ENCODE results near the gene HLX. TPM values are rescaled to one million over a fixed set of nuclear protein-coding genes. Genes with fewer than 3 reads are reported as not detected.

The HLX gene
- total RNA-seq, 1 donor = 4.1 TPM

DNA sequence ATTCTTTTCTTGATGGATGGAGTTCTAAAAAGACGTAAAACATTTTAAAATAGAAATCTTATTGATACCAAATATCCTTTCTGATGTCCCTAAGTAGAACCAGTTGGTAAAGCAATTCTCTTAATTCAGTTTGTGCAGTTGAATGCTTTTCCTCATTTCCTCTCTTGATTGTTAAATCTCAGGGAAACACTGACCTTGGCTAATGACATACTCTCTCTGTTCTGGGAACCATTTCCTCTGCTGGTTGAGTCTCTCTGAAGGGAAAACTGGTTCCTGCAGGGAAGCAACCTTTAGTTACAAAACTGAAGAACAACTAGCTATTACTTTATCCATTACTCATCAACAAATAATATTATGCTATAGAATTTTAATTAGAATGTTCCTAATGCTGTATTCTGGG lies 36.7 kb downstream of the HLX start:
- TF ChIP-seq, protein P1, sequence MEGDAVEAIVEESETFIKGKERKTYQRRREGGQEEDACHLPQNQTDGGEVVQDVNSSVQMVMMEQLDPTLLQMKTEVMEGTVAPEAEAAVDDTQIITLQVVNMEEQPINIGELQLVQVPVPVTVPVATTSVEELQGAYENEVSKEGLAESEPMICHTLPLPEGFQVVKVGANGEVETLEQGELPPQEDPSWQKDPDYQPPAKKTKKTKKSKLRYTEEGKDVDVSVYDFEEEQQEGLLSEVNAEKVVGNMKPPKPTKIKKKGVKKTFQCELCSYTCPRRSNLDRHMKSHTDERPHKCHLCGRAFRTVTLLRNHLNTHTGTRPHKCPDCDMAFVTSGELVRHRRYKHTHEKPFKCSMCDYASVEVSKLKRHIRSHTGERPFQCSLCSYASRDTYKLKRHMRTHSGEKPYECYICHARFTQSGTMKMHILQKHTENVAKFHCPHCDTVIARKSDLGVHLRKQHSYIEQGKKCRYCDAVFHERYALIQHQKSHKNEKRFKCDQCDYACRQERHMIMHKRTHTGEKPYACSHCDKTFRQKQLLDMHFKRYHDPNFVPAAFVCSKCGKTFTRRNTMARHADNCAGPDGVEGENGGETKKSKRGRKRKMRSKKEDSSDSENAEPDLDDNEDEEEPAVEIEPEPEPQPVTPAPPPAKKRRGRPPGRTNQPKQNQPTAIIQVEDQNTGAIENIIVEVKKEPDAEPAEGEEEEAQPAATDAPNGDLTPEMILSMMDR (IDR thresholded peaks at IDR 0.05; ENCODE audit: insufficient read depth, low read length) = no peak
- no peak overlapping the region for H3K4me3 ChIP-seq (ENCODE audit: low read depth, low read length)
- no peak for DNase-seq (ENCODE audit: low read depth)

DNA sequence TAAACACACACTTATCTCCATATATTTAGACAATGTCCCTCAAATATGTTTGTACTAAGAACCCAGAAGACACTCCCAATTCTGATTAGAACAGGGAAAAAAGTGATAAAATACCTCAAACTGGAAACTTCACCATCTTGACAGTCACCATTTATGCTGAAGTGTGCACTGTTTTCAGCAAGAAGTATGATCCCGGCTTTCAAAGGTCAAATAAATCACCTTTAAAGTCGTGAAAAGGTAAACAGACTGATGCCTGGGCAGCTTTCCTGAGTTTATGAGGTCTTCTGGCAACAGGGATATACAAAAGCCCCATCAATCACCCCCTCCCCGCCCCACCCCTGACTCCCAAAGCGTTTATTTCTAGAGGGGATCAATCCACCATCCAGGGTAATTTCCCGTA lies 37.9 kb downstream of the HLX start:
- no peak for DNase-seq (ENCODE audit: low read depth)
- TF ChIP-seq, protein P1 (IDR thresholded peaks at IDR 0.05; ENCODE audit: insufficient read depth, low read length) = no peak
- H3K4me3 ChIP-seq (ENCODE audit: low read depth, low read length) = no peak overlapping the region

DNA sequence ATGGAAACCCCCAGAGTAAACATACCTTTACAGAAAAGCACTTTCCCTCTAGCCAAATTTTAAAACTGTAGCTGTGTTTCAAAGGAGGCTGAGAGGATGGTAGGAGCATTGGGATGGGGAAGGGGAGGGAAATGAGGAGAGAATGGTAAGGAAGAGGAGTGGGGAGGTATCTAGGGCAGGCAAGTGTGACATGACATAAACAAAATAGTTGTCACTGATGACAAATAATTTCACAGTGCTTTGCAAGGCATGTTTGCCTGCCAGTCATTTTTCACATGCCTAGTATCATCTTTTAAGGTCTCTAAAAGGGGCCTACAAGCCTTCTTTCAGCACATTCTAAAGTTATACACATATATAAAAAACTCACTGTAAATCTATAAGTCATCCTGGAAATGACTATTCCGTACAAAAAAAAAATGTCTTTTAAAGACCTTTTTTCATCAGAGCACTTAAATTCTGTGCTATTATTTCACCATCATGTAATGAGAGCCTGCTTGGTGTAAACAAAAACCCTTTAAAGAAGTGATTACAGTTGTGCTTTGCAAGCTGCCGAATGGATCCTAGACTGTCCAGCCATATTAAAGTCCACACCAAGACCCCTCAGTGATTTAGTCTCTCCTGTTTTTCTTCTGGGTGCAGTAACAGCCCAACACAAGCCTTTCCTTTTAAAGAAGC lies 38.4 kb downstream of the HLX start:
- TF ChIP-seq, protein P1 (IDR thresholded peaks at IDR 0.05; ENCODE audit: insufficient read depth, low read length) = no peak
- no peak overlapping the region for H3K4me3 ChIP-seq (ENCODE audit: low read depth, low read length)
- DNase-seq (ENCODE audit: low read depth) = no peak

DNA sequence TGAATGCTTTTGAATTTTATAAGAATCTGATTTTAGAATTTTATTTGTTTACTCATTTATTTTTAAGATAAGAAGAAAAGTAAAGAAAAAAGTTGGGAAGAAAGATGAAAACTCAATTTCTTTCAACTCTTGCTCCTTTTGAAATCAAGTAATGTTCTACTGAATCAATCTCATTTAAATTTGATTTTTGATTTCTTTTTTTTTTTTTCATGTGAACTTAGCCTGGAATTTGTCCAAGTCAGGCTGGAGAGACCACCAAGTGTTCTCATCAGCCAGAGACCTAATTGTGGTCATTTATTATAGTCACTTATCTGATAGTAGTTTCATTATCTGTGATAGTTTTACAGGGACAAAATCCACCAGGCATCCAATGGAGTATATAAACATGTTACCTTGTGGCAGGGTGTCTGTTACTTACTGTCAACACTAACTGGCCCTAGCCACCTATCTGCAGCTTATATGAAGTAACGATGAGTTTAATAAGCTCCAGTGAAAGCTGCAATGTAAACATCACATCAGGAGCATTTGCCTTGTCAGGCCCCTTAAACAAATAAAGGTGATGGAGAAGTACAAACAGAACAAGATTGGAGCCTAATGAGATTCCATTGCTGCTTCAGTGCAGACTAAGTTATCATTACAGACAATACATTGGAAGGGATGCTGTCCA lies 39.2 kb downstream of the HLX start:
- DNase-seq (ENCODE audit: low read depth) = no peak
- H3K4me3 ChIP-seq (ENCODE audit: low read depth, low read length) = no peak overlapping the region
- TF ChIP-seq, protein P1 (IDR thresholded peaks at IDR 0.05; ENCODE audit: insufficient read depth, low read length) = no peak

DNA sequence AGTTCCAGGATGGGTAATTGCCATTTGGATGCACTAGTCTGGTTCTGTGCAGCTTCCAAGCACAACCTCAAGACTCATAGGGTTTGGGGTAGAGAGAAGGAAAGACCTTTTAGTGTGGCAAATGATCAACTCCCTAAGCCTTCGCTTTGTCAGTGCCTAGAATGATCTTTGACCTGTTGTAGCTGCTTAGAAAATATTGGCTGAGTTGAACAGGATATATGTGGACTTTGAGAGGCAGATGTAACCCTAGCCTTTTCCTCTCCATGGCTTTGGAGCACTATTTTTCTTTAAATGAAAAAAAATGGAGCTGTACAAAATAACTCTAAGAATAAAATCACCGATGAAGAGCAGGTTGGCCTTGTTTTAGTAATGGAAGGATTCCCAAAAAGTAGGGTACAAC lies 41.7 kb downstream of the HLX start:
- TF ChIP-seq, protein P1 (IDR thresholded peaks at IDR 0.05; ENCODE audit: insufficient read depth, low read length) = no peak
- no peak for DNase-seq (ENCODE audit: low read depth)
- H3K4me3 ChIP-seq (ENCODE audit: low read depth, low read length) = no peak overlapping the region

DNA sequence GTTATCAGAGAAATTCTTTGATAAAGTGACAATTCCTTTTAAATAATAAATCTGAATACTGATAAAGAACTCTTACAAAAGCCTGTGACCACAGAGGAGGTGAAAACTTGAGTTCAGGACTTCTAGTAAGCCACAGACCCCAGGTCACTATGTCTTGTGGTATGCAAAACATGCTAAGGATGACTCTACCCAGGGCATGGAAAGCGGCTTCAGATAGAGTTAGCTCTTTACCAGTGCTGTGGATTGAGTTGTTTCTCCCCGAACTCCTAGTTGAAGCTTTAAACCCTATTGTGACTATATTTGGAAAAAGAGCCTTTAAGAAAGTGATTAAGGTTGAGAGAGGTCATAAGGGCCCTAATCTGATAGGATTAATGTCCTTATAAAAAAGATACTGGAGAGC lies 42.3 kb downstream of the HLX start:
- no peak overlapping the region for H3K4me3 ChIP-seq (ENCODE audit: low read depth, low read length)
- TF ChIP-seq, protein P1 (IDR thresholded peaks at IDR 0.05; ENCODE audit: insufficient read depth, low read length) = no peak
- no peak for DNase-seq (ENCODE audit: low read depth)

Measured in fibroblast of the aortic adventitia (primary cell).